WTC11 (cell line): ENCODE measurements around the gene WASF3. TPM values are rescaled to one million over a fixed set of nuclear protein-coding genes. Genes with fewer than 3 reads are reported as not detected.

Source experiments
- ATAC-seq: fragments of 200-7000 bp; cut with Tn5 transposase; 2 replicates; pipeline ENCODE4 v1.10.0; 2021; ENCODE audit warnings: mild to moderate bottlenecking, moderate library complexity
- CTCF ChIA-PET: fragments of 300-600 bp; sonication (Branson Sonifier 250); formaldehyde crosslinking; loops from one replicate; lab custom pipeline; 2021; ENCODE audit warnings: antibody characterized with exemption; lab: Charles Lee
- POLR2A ChIA-PET: fragments of 350-600 bp; sonication (Branson Sonifier 250); formaldehyde crosslinking; loops from one replicate; lab custom pipeline; 2021; ENCODE audit warnings: antibody characterized with exemption; lab: Charles Lee
- DNase-seq: peaks from one replicate; pipeline ENCODE4 v3.0.0; 2021; ENCODE audit warnings: low spot score
- H3K27ac Mint-ChIP-seq: 2 replicates; pipeline ENCODE4 v1.8.0; 2021; ENCODE audit warnings: mixed read lengths
- H3K27me3 Mint-ChIP-seq: 2 replicates; pipeline ENCODE4 v1.8.0; 2021; ENCODE audit warnings: low read depth, mild to moderate bottlenecking, moderate library complexity, mixed read lengths
- H3K36me3 Mint-ChIP-seq: 2 replicates; pipeline ENCODE4 v1.8.0; 2021; ENCODE audit warnings: mixed read lengths
- H3K4me1 Mint-ChIP-seq: 2 replicates; pipeline ENCODE4 v1.8.0; 2022; ENCODE audit warnings: mixed read lengths
- H3K4me3 Mint-ChIP-seq: 2 replicates; pipeline ENCODE4 v1.8.0; 2021; ENCODE audit warnings: mild to moderate bottlenecking, moderate library complexity, mixed read lengths
- H3K9me3 Mint-ChIP-seq: 2 replicates; pipeline ENCODE4 v1.8.0; 2021; ENCODE audit warnings: mixed read lengths
- E2F1 ChIP-seq: sonication (generic); formaldehyde crosslinking; IDR thresholded peaks from 2 replicates; pipeline ENCODE4 v1.8.0; 2022; ENCODE audit warnings: mild to moderate bottlenecking, missing genetic modification reagents
- ELF4 ChIP-seq: sonication (generic); formaldehyde crosslinking; IDR thresholded peaks from 2 replicates; pipeline ENCODE4 v1.8.1; 2022; ENCODE audit warnings: low read depth, mild to moderate bottlenecking, moderate library complexity, missing genetic modification reagents
- ERG ChIP-seq: fragments of 250-450 bp; sonication (Bioruptor Pico); IDR thresholded peaks from 2 replicates; pipeline ENCODE4 v1.8.0; 2021; ENCODE audit warnings: mild to moderate bottlenecking
- FOXK1 ChIP-seq: sonication (generic); formaldehyde crosslinking; IDR thresholded peaks from 2 replicates; pipeline ENCODE4 v1.8.0; 2022; ENCODE audit warnings: mild to moderate bottlenecking, moderate library complexity, missing genetic modification reagents
- IRF1 ChIP-seq: sonication (generic); formaldehyde crosslinking; IDR thresholded peaks from 2 replicates; pipeline ENCODE4 v1.8.0; 2023; ENCODE audit warnings: missing genetic modification reagents
- MAX ChIP-seq: sonication (generic); formaldehyde crosslinking; IDR thresholded peaks from 2 replicates; pipeline ENCODE4 v1.8.0; 2022; ENCODE audit warnings: mild to moderate bottlenecking, missing genetic modification reagents
- MYBL2 ChIP-seq: sonication (generic); formaldehyde crosslinking; IDR thresholded peaks from 2 replicates; pipeline ENCODE4 v1.8.1; 2023; ENCODE audit warnings: mild to moderate bottlenecking, moderate library complexity, missing genetic modification reagents
- NFATC4 ChIP-seq: fragments of 250-450 bp; sonication (Bioruptor Pico); IDR thresholded peaks from 2 replicates; pipeline ENCODE4 v1.9.0; 2021; ENCODE audit warnings: mild to moderate bottlenecking
- PREB ChIP-seq: sonication (generic); formaldehyde crosslinking; IDR thresholded peaks from 2 replicates; pipeline ENCODE4 v1.8.1; 2022; ENCODE audit warnings: mild to moderate bottlenecking, missing genetic modification reagents, moderate library complexity, borderline replicate concordance
- STAT6 ChIP-seq: sonication (generic); formaldehyde crosslinking; conservative IDR thresholded peaks from 2 replicates; pipeline ENCODE4 v1.8.1; 2023; ENCODE audit warnings: mild to moderate bottlenecking, low read depth, missing genetic modification reagents, moderate library complexity
- TCF7 ChIP-seq: sonication (generic); formaldehyde crosslinking; IDR thresholded peaks from 2 replicates; pipeline ENCODE4 v1.8.0; 2022; ENCODE audit warnings: mild to moderate bottlenecking, low read depth, missing genetic modification reagents, moderate library complexity
- TEAD4 ChIP-seq: sonication (generic); formaldehyde crosslinking; IDR thresholded peaks from 2 replicates; pipeline ENCODE4 v1.8.0; 2022; ENCODE audit warnings: mild to moderate bottlenecking, missing genetic modification reagents
- ZBTB21 ChIP-seq: sonication (generic); formaldehyde crosslinking; IDR thresholded peaks from 2 replicates; pipeline ENCODE4 v1.8.1; 2023; ENCODE audit warnings: mild to moderate bottlenecking, missing genetic modification reagents, borderline replicate concordance
- ZMAT4 ChIP-seq: fragments of 250-450 bp; sonication (Bioruptor Pico); IDR thresholded peaks from 2 replicates; pipeline ENCODE4 v1.9.0; 2021; ENCODE audit warnings: mild to moderate bottlenecking
- ZNF317 ChIP-seq: sonication (generic); formaldehyde crosslinking; IDR thresholded peaks from 2 replicates; pipeline ENCODE4 v1.8.1; 2023; ENCODE audit warnings: low read depth, mild to moderate bottlenecking, moderate library complexity, missing genetic modification reagents, borderline replicate concordance
- ZNF396 ChIP-seq: fragments of 250-450 bp; sonication (Bioruptor Pico); IDR thresholded peaks from 2 replicates; pipeline ENCODE4 v1.8.0; 2021; ENCODE audit warnings: mild to moderate bottlenecking, moderate library complexity, borderline replicate concordance
- total RNA-seq: library from RNA; stranded (reverse); gene quantifications from 3 replicates; pipeline ENCODE4 v1.2.3, GENCODE V29; 2021

Gene WASF3
- total RNA-seq, 1 experiment from 2014 or later: 26.8 TPM

- ATAC-seq: no peak
- peaks cover 44% of the 10 kb centered on the region for H3K9me3 Mint-ChIP-seq
- H3K4me3 Mint-ChIP-seq: no peak overlapping the region
- CTCF ChIA-PET: no interaction called here
- TF ChIP-seq MAX (CRISPR knock-in tag) (no peak), STAT6 (CRISPR knock-in tag) (no peak), IRF1 (CRISPR knock-in tag) (no peak), ERG (CRISPR knock-in tag) (no peak), ELF4 (CRISPR knock-in tag) (no peak)
- TF ChIP-seq, all 79 proteins: peak for 0
- DNase-seq: no peak
- POLR2A ChIA-PET: no interaction called here
- H3K27me3 Mint-ChIP-seq: peaks cover 4% of the 10 kb centered on the region; the same call in 1 of the 2 replicates
- no peak overlapping the region for H3K27ac Mint-ChIP-seq
- H3K4me1 Mint-ChIP-seq: peaks cover 7% of the 10 kb centered on the region
- peaks cover 35% of the 10 kb centered on the region for H3K36me3 Mint-ChIP-seq
Observed at GRCh38 chr13:26509491-26509890, 48.0 kb upstream of the WASF3 start.

GRCh38 chr13:26513931-26514330 is 43.6 kb upstream of the WASF3 start:
- Mint-ChIP-seq H3K27ac (no peak overlapping the region), H3K4me1 (peaks cover 39% of the 10 kb centered on the region), H3K36me3 (peaks cover 22% of the 10 kb centered on the region), H3K9me3 (peaks cover 26% of the 10 kb centered on the region), H3K4me3 (no peak overlapping the region), H3K27me3 (0 out of 2 replicates have a peak, but pooled peaks cover 4% of the 10 kb centered on the region)
- POLR2A ChIA-PET: interaction anchor here (0.7 kb wide), 1 partner anchor 8 kb away, joined by 3 read pairs; no protein-coding TSS in a partner anchor
- CTCF ChIA-PET: no interaction called here
- ATAC-seq (no peak), DNase-seq (no peak)
- TF ChIP-seq ZNF317 (CRISPR knock-in tag): no peak
- no peak for TF ChIP-seq NFATC4 (CRISPR knock-in tag)
- no peak for TF ChIP-seq TCF7 (CRISPR knock-in tag)
- no peak for TF ChIP-seq PREB (CRISPR knock-in tag)
- TF ChIP-seq ZBTB21 (CRISPR knock-in tag): no peak
- TF ChIP-seq FOXK1 (CRISPR knock-in tag): no peak

- ATAC-seq: peak; percentile 70
- no peak for DNase-seq
- Mint-ChIP-seq H3K4me3 (no peak overlapping the region), H3K27ac (peak overlapping the region; percentile 63; the same call in 1 of the 2 replicates), H3K9me3 (peaks cover 13% of the 10 kb centered on the region), H3K4me1 (peaks cover 42% of the 10 kb centered on the region), H3K36me3 (peaks cover 9% of the 10 kb centered on the region), H3K27me3 (no peaks in the 10 kb centered on the region)
- ChIA-PET CTCF (interaction anchor here (1.3 kb wide), 1 partner anchor 19 kb away, joined by 3 read pairs; no protein-coding TSS in a partner anchor), POLR2A (interaction anchor here (0.5 kb wide), 1 partner anchor 33 kb away, joined by 4 read pairs; no protein-coding TSS in a partner anchor)
- TF ChIP-seq STAT6 (CRISPR knock-in tag) (no peak), ZMAT4 (CRISPR knock-in tag) (no peak), E2F1 (CRISPR knock-in tag) (no peak), TEAD4 (no peak), ZNF396 (CRISPR knock-in tag) (no peak), MYBL2 (no peak), TCF7 (CRISPR knock-in tag) (no peak)
- TF ChIP-seq, all 79 proteins: peak for 0
Observed at GRCh38 chr13:26515721-26516120, 41.8 kb upstream of the WASF3 start.
